ENCODE results near the gene NOL6. TPM values are rescaled to one million over a fixed set of nuclear protein-coding genes. Genes with fewer than 3 reads are reported as not detected.
"Not testable (repeated sequence)": the region's sequence is repeated elsewhere in the genome, so short reads cannot be mapped to it uniquely, and the experiment has no call there.

The NOL6 gene
- total RNA-seq, 1 donor from 2014 or later, result 34.3 TPM

- peak overlapping the region; percentile 100 for H3K27ac Mint-ChIP-seq (ENCODE audit: unreplicated experiment)
- no peaks in the 10 kb centered on the region for H3K27me3 Mint-ChIP-seq (ENCODE audit: unreplicated experiment)
- H3K9me3 Mint-ChIP-seq (ENCODE audit: unreplicated experiment), result no peaks in the 10 kb centered on the region
- H3K4me1 Mint-ChIP-seq (ENCODE audit: unreplicated experiment), result peaks cover 34% of the 10 kb centered on the region
- TF ChIP-seq CTCF (IDR thresholded peaks at IDR 0.05), result no peak
- DNase-seq (ENCODE audit: extremely low spot score, unreplicated experiment), result peak; percentile 88
- H3K36me3 Mint-ChIP-seq (ENCODE audit: unreplicated experiment), result no peaks in the 10 kb centered on the region
- H3K4me3 Mint-ChIP-seq (ENCODE audit: unreplicated experiment), result peak overlapping the region; percentile 95
Observed at GRCh38 chr9:33510262-33511183, 36.8 kb upstream of the NOL6 start.

GRCh38 chr9:33506626-33507370 is 33.1 kb upstream of the NOL6 start:
- no peak for DNase-seq (ENCODE audit: extremely low spot score, unreplicated experiment)
- no peak for TF ChIP-seq CTCF (IDR thresholded peaks at IDR 0.05)
- H3K4me1 Mint-ChIP-seq (ENCODE audit: unreplicated experiment), result peaks cover 34% of the 10 kb centered on the region
- no peaks in the 10 kb centered on the region for H3K27me3 Mint-ChIP-seq (ENCODE audit: unreplicated experiment)
- H3K4me3 Mint-ChIP-seq (ENCODE audit: unreplicated experiment), result peak overlapping the region; percentile 64
- H3K9me3 Mint-ChIP-seq (ENCODE audit: unreplicated experiment), result no peaks in the 10 kb centered on the region
- peak overlapping the region; percentile 97 for H3K27ac Mint-ChIP-seq (ENCODE audit: unreplicated experiment)
- H3K36me3 Mint-ChIP-seq (ENCODE audit: unreplicated experiment), result peaks cover 3% of the 10 kb centered on the region

- peaks cover 10% of the 10 kb centered on the region for H3K4me1 Mint-ChIP-seq (ENCODE audit: unreplicated experiment)
- peak; percentile 50 for TF ChIP-seq CTCF (IDR thresholded peaks at IDR 0.05)
- no peak overlapping the region for H3K27ac Mint-ChIP-seq (ENCODE audit: unreplicated experiment)
- no peaks in the 10 kb centered on the region for H3K9me3 Mint-ChIP-seq (ENCODE audit: unreplicated experiment)
- DNase-seq (ENCODE audit: extremely low spot score, unreplicated experiment), result no peak
- no peak overlapping the region for H3K4me3 Mint-ChIP-seq (ENCODE audit: unreplicated experiment)
- H3K36me3 Mint-ChIP-seq (ENCODE audit: unreplicated experiment), result peaks cover 2% of the 10 kb centered on the region
- H3K27me3 Mint-ChIP-seq (ENCODE audit: unreplicated experiment), result no peaks in the 10 kb centered on the region
Observed at GRCh38 chr9:33498387-33498786, 24.7 kb upstream of the NOL6 start.

GRCh38 chr9:33493819-33494218 is 20.1 kb upstream of the NOL6 start:
- H3K27ac Mint-ChIP-seq (ENCODE audit: unreplicated experiment); H3K9me3 Mint-ChIP-seq (ENCODE audit: unreplicated experiment): not testable (repeated sequence)

GRCh38 chr9:33489066-33489465 is 15.3 kb upstream of the NOL6 start:
- no peak for DNase-seq (ENCODE audit: extremely low spot score, unreplicated experiment)
- Mint-ChIP-seq H3K4me3 (ENCODE audit: unreplicated experiment) (no peak overlapping the region), H3K9me3 (ENCODE audit: unreplicated experiment) (no peaks in the 10 kb centered on the region)

More at GRCh38 chr9:33493819-33494218, 20.1 kb upstream of the NOL6 start:
- H3K36me3 Mint-ChIP-seq (ENCODE audit: unreplicated experiment); H3K4me3 Mint-ChIP-seq (ENCODE audit: unreplicated experiment); H3K27me3 Mint-ChIP-seq (ENCODE audit: unreplicated experiment); DNase-seq (ENCODE audit: extremely low spot score, unreplicated experiment): not testable (repeated sequence)
- H3K4me1 Mint-ChIP-seq (ENCODE audit: unreplicated experiment), result peaks cover 12% of the 10 kb centered on the region

GRCh38 chr9:33485312-33485711 is 11.6 kb upstream of the NOL6 start:
- not testable (repeated sequence) for H3K27ac Mint-ChIP-seq (ENCODE audit: unreplicated experiment); H3K36me3 Mint-ChIP-seq (ENCODE audit: unreplicated experiment); H3K4me1 Mint-ChIP-seq (ENCODE audit: unreplicated experiment); H3K9me3 Mint-ChIP-seq (ENCODE audit: unreplicated experiment); H3K27me3 Mint-ChIP-seq (ENCODE audit: unreplicated experiment); DNase-seq (ENCODE audit: extremely low spot score, unreplicated experiment); H3K4me3 Mint-ChIP-seq (ENCODE audit: unreplicated experiment)

More at GRCh38 chr9:33489066-33489465, 15.3 kb upstream of the NOL6 start:
- TF ChIP-seq CTCF (IDR thresholded peaks at IDR 0.05), result no peak
- peaks cover 7% of the 10 kb centered on the region for H3K4me1 Mint-ChIP-seq (ENCODE audit: unreplicated experiment)
- H3K36me3 Mint-ChIP-seq (ENCODE audit: unreplicated experiment), result no peaks in the 10 kb centered on the region
- H3K27ac Mint-ChIP-seq (ENCODE audit: unreplicated experiment), result no peak overlapping the region
- H3K27me3 Mint-ChIP-seq (ENCODE audit: unreplicated experiment), result no peaks in the 10 kb centered on the region

All from osteocyte (in vitro differentiated cells).